HL-60 (cell line): ENCODE data around the gene GRK5.

ENCODE experiments used
- DNase-seq, 2 experiments: peaks; one replicate each; pipeline ENCODE4 v3.0.0-alpha.2; 2010 to 2020; ENCODE audit warnings: low read depth in 1 of 2, low spot score in 1 of 2
- H3K27ac ChIP-seq: fragments of 250-450 bp; sonication (Bioruptor Pico); replicated peaks from 2 replicates; pipeline ENCODE4 v1.5.1; 2020; ENCODE audit warnings: mild to moderate bottlenecking, moderate library complexity
- H3K27me3 ChIP-seq: fragments of 250-450 bp; sonication (Bioruptor Pico); 2 replicates; pipeline ENCODE4 v1.5.1; 2021; ENCODE audit warnings: mild to moderate bottlenecking, moderate library complexity; ENCODE audit not compliant: insufficient read depth, poor library complexity, severe bottlenecking
- H3K4me3 ChIP-seq: replicated peaks from 2 replicates; pipeline ENCODE4 v1.5.1; 2011; ENCODE audit warnings: mild to moderate bottlenecking, control low read depth, low read length; ENCODE audit not compliant: insufficient read depth
- CTCF ChIP-seq: IDR thresholded peaks from one replicate; pipeline ENCODE4 v1.5.1; 2011; ENCODE audit warnings: low read length, control low read depth, inconsistent platforms; ENCODE audit not compliant: insufficient read depth
- GABPA ChIP-seq: IDR thresholded peaks from 2 replicates; pipeline ENCODE4 v1.6.1; 2012; ENCODE audit warnings: low read depth
- POLR2AphosphoS5 ChIP-seq: IDR thresholded peaks from 2 replicates; pipeline ENCODE4 v1.6.1; 2012; ENCODE audit warnings: low read depth
- REST ChIP-seq: IDR thresholded peaks from 2 replicates; pipeline ENCODE4 v1.6.1; 2012; ENCODE audit warnings: low read depth; ENCODE audit not compliant: insufficient replicate concordance
- SPI1 ChIP-seq: IDR thresholded peaks from 2 replicates; pipeline ENCODE4 v1.6.1; 2012; ENCODE audit warnings: low read depth, mild to moderate bottlenecking, borderline replicate concordance

Gene GRK5

GRCh38 chr10:119383174-119383856, 175.9 kb downstream of the GRK5 start:
- DNase-seq = no peak
- TF ChIP-seq GABPA = no peak
- no peak for TF ChIP-seq CTCF
- no peak for TF ChIP-seq SPI1
- TF ChIP-seq REST = no peak
- no peak for TF ChIP-seq POLR2AphosphoS5
- H3K27ac ChIP-seq = no peak overlapping the region
- no peak overlapping the region for H3K4me3 ChIP-seq
- no peaks in the 10 kb centered on the region for H3K27me3 ChIP-seq

GRCh38 chr10:119384127-119384526, 176.8 kb downstream of the GRK5 start:
- H3K27me3 ChIP-seq = no peaks in the 10 kb centered on the region
- no peak for DNase-seq
- no peak overlapping the region for H3K27ac ChIP-seq
- no peak overlapping the region for H3K4me3 ChIP-seq
- TF ChIP-seq POLR2AphosphoS5 (no peak), GABPA (no peak), REST (no peak), SPI1 (no peak), CTCF (no peak)

GRCh38 chr10:119386666-119387065, 179.3 kb downstream of the GRK5 start:
- Histone ChIP-seq H3K4me3 (no peak overlapping the region), H3K27ac (no peak overlapping the region), H3K27me3 (no peaks in the 10 kb centered on the region)
- TF ChIP-seq POLR2AphosphoS5 (no peak), GABPA (no peak), REST (no peak), CTCF (no peak)
- no peak for DNase-seq
